ENCODE results near the gene CDC42EP4. TPM values are rescaled to one million over a fixed set of nuclear protein-coding genes. Genes with fewer than 3 reads are reported as not detected.

Gene CDC42EP4
- 1 to 10 TPM in 1 of 2 experiments, under 1 TPM in 1; 0.58 to 1.1 TPM for total RNA-seq

GRCh38 chr17:73311781-73312641 is at the start of gene CDC42EP4:
Gene CDC42EP4, minus strand, starts transcription at chr17:73312001. Its CDS starts 25,501 bp downstream, at chr17:73286500.
- peaks cover 18% of the 10 kb centered on the region for H3K4me1 Mint-ChIP-seq (ENCODE audit: low read depth)
- H3K4me3 Mint-ChIP-seq, result peak within 1 kb of the TSS; percentile 77
- POLR2A ChIA-PET, result interaction anchor here (0.6 kb wide), 1 partner anchor 255 kb away, joined by 3 read pairs; no protein-coding TSS in a partner anchor
- H3K36me3 Mint-ChIP-seq (ENCODE audit: low read depth), result no peaks in the 10 kb centered on the region
- DNase-seq, result peak; percentile 88
- H3K27ac Mint-ChIP-seq, result no peak within 1 kb of the TSS
- no peaks in the 10 kb centered on the region for H3K9me3 Mint-ChIP-seq (ENCODE audit: insufficient read depth)
- ATAC-seq, result peak; percentile 96
- CTCF ChIA-PET, result interaction anchor here (0.8 to 2.5 kb wide), 4 partner anchors 14 to 584 kb away, joined by 3 to 17 read pairs (median 5); no protein-coding TSS in a partner anchor
- H3K27me3 Mint-ChIP-seq (ENCODE audit: low read depth), result peaks cover 17% of the 10 kb centered on the region

- ATAC-seq (no peak), DNase-seq (no peak)
- Mint-ChIP-seq H3K27me3 (ENCODE audit: low read depth) (no peaks in the 10 kb centered on the region), H3K4me3 (no peak overlapping the region), H3K4me1 (ENCODE audit: low read depth) (no peaks in the 10 kb centered on the region), H3K9me3 (ENCODE audit: insufficient read depth) (no peaks in the 10 kb centered on the region), H3K36me3 (ENCODE audit: low read depth) (no peaks in the 10 kb centered on the region), H3K27ac (no peak overlapping the region)
- CTCF ChIA-PET, result no interaction called here
- POLR2A ChIA-PET, result no interaction called here
Observed at GRCh38 chr17:73360961-73361761, 49.4 kb upstream of the CDC42EP4 start.

GRCh38 chr17:73359987-73360410 is 48.2 kb upstream of the CDC42EP4 start:
- POLR2A ChIA-PET, result interaction anchor here (0.7 kb wide), 1 partner anchor 168 kb away, joined by 3 read pairs; no protein-coding TSS in a partner anchor
- CTCF ChIA-PET, result no interaction called here

GRCh38 chr17:73359352-73359751 is 47.6 kb upstream of the CDC42EP4 start:
- ATAC-seq, result no peak
- Mint-ChIP-seq H3K27ac (no peak overlapping the region), H3K36me3 (ENCODE audit: low read depth) (no peaks in the 10 kb centered on the region), H3K27me3 (ENCODE audit: low read depth) (no peaks in the 10 kb centered on the region), H3K4me1 (ENCODE audit: low read depth) (no peaks in the 10 kb centered on the region), H3K9me3 (ENCODE audit: insufficient read depth) (no peaks in the 10 kb centered on the region), H3K4me3 (no peak overlapping the region)
- ChIA-PET POLR2A (interaction anchor here (0.7 kb wide), 1 partner anchor 167 kb away, joined by 3 read pairs; no protein-coding TSS in a partner anchor), CTCF (no interaction called here)
- no peak for DNase-seq

More at GRCh38 chr17:73359987-73360410, 48.2 kb upstream of the CDC42EP4 start:
- H3K36me3 Mint-ChIP-seq (ENCODE audit: low read depth), result no peaks in the 10 kb centered on the region
- H3K4me1 Mint-ChIP-seq (ENCODE audit: low read depth), result no peaks in the 10 kb centered on the region
- DNase-seq (no peak), ATAC-seq (no peak)
- no peak overlapping the region for H3K4me3 Mint-ChIP-seq
- H3K27me3 Mint-ChIP-seq (ENCODE audit: low read depth), result no peaks in the 10 kb centered on the region
- no peak overlapping the region for H3K27ac Mint-ChIP-seq
- H3K9me3 Mint-ChIP-seq (ENCODE audit: insufficient read depth), result no peaks in the 10 kb centered on the region

GRCh38 chr17:73358668-73359067 is 46.9 kb upstream of the CDC42EP4 start:
- Mint-ChIP-seq H3K4me1 (ENCODE audit: low read depth) (no peaks in the 10 kb centered on the region), H3K4me3 (no peak overlapping the region), H3K36me3 (ENCODE audit: low read depth) (no peaks in the 10 kb centered on the region), H3K27me3 (ENCODE audit: low read depth) (no peaks in the 10 kb centered on the region), H3K27ac (no peak overlapping the region), H3K9me3 (ENCODE audit: insufficient read depth) (no peaks in the 10 kb centered on the region)
- ChIA-PET POLR2A (no interaction called here), CTCF (no interaction called here)
- ATAC-seq (no peak), DNase-seq (no peak)

- Mint-ChIP-seq H3K4me1 (ENCODE audit: low read depth) (no peaks in the 10 kb centered on the region), H3K27me3 (ENCODE audit: low read depth) (no peaks in the 10 kb centered on the region), H3K4me3 (no peak overlapping the region), H3K9me3 (ENCODE audit: insufficient read depth) (no peaks in the 10 kb centered on the region), H3K36me3 (ENCODE audit: low read depth) (no peaks in the 10 kb centered on the region), H3K27ac (no peak overlapping the region)
- DNase-seq (no peak), ATAC-seq (no peak)
- POLR2A ChIA-PET, result no interaction called here
- CTCF ChIA-PET, result no interaction called here
Observed at GRCh38 chr17:73357981-73358380, 46.2 kb upstream of the CDC42EP4 start.

- Mint-ChIP-seq H3K9me3 (ENCODE audit: insufficient read depth) (no peaks in the 10 kb centered on the region), H3K4me1 (ENCODE audit: low read depth) (no peaks in the 10 kb centered on the region), H3K27me3 (ENCODE audit: low read depth) (no peaks in the 10 kb centered on the region), H3K27ac (no peak overlapping the region), H3K4me3 (no peak overlapping the region), H3K36me3 (ENCODE audit: low read depth) (no peaks in the 10 kb centered on the region)
- no peak for DNase-seq
- ChIA-PET POLR2A (no interaction called here), CTCF (interaction anchor here (0.6 kb wide), 1 partner anchor 36 kb away, joined by 3 read pairs; no protein-coding TSS in a partner anchor)
- ATAC-seq, result no peak
Observed at GRCh38 chr17:73357318-73357717, 45.5 kb upstream of the CDC42EP4 start.

- H3K27me3 Mint-ChIP-seq (ENCODE audit: low read depth), result no peaks in the 10 kb centered on the region
- H3K27ac Mint-ChIP-seq, result no peak overlapping the region
- H3K9me3 Mint-ChIP-seq (ENCODE audit: insufficient read depth), result no peaks in the 10 kb centered on the region
- no peaks in the 10 kb centered on the region for H3K4me1 Mint-ChIP-seq (ENCODE audit: low read depth)
- no peak overlapping the region for H3K4me3 Mint-ChIP-seq
- ChIA-PET POLR2A (no interaction called here), CTCF (interaction anchor here (0.6 kb wide), 1 partner anchor 35 kb away, joined by 3 read pairs; no protein-coding TSS in a partner anchor)
- ATAC-seq, result no peak
- DNase-seq, result no peak
- H3K36me3 Mint-ChIP-seq (ENCODE audit: low read depth), result no peaks in the 10 kb centered on the region
Observed at GRCh38 chr17:73356561-73357170, 44.9 kb upstream of the CDC42EP4 start.

- ChIA-PET POLR2A (no interaction called here), CTCF (interaction anchor here (1.2 kb wide), 2 partner anchors 100 to 163 kb away, joined by 3 to 4 read pairs; no protein-coding TSS in a partner anchor)
- no peak for DNase-seq
- no peaks in the 10 kb centered on the region for H3K27me3 Mint-ChIP-seq (ENCODE audit: low read depth)
- no peak overlapping the region for H3K27ac Mint-ChIP-seq
- no peaks in the 10 kb centered on the region for H3K9me3 Mint-ChIP-seq (ENCODE audit: insufficient read depth)
- no peak for ATAC-seq
- H3K36me3 Mint-ChIP-seq (ENCODE audit: low read depth), result no peaks in the 10 kb centered on the region
- no peak overlapping the region for H3K4me3 Mint-ChIP-seq
- H3K4me1 Mint-ChIP-seq (ENCODE audit: low read depth), result no peaks in the 10 kb centered on the region
Observed at GRCh38 chr17:73354423-73355284, 42.9 kb upstream of the CDC42EP4 start.

- Mint-ChIP-seq H3K36me3 (ENCODE audit: low read depth) (no peaks in the 10 kb centered on the region), H3K27ac (no peak overlapping the region), H3K9me3 (ENCODE audit: insufficient read depth) (no peaks in the 10 kb centered on the region), H3K4me3 (no peak overlapping the region), H3K27me3 (ENCODE audit: low read depth) (no peaks in the 10 kb centered on the region), H3K4me1 (ENCODE audit: low read depth) (no peaks in the 10 kb centered on the region)
- ChIA-PET POLR2A (no interaction called here), CTCF (no interaction called here)
- ATAC-seq (no peak), DNase-seq (no peak)
Observed at GRCh38 chr17:73352261-73352660, 40.5 kb upstream of the CDC42EP4 start.

- DNase-seq (no peak), ATAC-seq (no peak)
- Mint-ChIP-seq H3K36me3 (ENCODE audit: low read depth) (no peaks in the 10 kb centered on the region), H3K27ac (no peak overlapping the region), H3K4me1 (ENCODE audit: low read depth) (no peaks in the 10 kb centered on the region), H3K9me3 (ENCODE audit: insufficient read depth) (no peaks in the 10 kb centered on the region), H3K27me3 (ENCODE audit: low read depth) (no peaks in the 10 kb centered on the region), H3K4me3 (no peak overlapping the region)
- ChIA-PET POLR2A (no interaction called here), CTCF (no interaction called here)
Observed at GRCh38 chr17:73351764-73352163, 40.0 kb upstream of the CDC42EP4 start.

Measured in activated CD8-positive, alpha-beta T cell treated with anti-CD3 and anti-CD28 coated beads, Interleukin-2, amount 10 ng/mL, durations not matched to agents 7 days and 5 days (primary cell).